Measurements from ENCODE around the gene RPL23.

Gene RPL23

DNA sequence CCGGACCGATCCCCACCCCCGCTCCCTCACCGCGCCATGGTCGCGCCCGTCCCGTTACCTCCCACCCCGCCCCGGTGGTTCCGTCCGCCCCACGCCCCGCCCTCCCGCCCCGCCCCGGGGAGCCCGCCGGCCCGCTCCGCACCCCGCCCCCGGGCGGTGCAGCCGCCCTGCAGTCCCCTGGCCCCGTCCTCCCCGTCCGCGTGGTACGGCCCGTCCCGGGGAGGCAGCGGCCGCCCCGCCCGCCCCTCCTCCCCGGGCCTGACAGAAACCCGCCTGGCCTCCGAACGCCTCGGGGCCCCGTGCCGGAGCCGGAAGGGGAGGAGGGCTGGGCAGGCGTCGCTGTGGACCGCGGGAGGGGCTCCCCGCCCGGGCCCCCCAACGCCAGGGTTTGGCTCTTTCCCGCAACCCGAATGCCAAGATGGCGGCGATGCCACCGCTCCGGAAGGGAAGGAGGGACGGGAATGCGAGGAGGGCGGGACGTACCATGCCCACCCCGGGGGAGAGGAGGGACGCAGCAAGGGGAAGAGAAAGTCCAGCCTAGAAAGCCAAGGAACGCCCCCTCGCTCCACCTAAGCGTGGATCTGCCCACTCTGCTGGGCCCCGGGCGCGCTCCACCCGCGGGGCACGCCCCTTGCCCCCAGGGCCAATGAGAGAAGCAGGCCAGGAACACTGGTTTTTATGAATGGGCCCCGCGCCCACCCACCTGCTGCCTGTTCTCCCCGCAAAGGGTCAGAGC is 53.9 kb downstream of the RPL23 start, which contains the start of gene PIP4K2B:
PIP4K2B (minus strand) TSS at position 56 of the 736 bp plus-strand sequence. CDS start 132 bp downstream, outside the sequence.
- Histone ChIP-seq H3K9ac (ENCODE audit: low read length) (peak within 1 kb of the TSS; percentile 89), H3K4me1 (ENCODE audit: control insufficient read depth, low read depth, low read length) (peaks cover 19% of the 10 kb centered on the region), H3K27me3 (ENCODE audit: control insufficient read depth, insufficient read depth, low read length) (no peaks in the 10 kb centered on the region), H3K9me3 (ENCODE audit: control insufficient read depth, low read depth, low read length) (no peaks in the 10 kb centered on the region), H3K36me3 (ENCODE audit: control insufficient read depth, low read depth, low read length) (peaks cover 36% of the 10 kb centered on the region), H3K27ac (ENCODE audit: low read length) (peak within 1 kb of the TSS; percentile 61), H3K4me3 (ENCODE audit: low read length) (peak within 1 kb of the TSS; percentile 80)

DNA sequence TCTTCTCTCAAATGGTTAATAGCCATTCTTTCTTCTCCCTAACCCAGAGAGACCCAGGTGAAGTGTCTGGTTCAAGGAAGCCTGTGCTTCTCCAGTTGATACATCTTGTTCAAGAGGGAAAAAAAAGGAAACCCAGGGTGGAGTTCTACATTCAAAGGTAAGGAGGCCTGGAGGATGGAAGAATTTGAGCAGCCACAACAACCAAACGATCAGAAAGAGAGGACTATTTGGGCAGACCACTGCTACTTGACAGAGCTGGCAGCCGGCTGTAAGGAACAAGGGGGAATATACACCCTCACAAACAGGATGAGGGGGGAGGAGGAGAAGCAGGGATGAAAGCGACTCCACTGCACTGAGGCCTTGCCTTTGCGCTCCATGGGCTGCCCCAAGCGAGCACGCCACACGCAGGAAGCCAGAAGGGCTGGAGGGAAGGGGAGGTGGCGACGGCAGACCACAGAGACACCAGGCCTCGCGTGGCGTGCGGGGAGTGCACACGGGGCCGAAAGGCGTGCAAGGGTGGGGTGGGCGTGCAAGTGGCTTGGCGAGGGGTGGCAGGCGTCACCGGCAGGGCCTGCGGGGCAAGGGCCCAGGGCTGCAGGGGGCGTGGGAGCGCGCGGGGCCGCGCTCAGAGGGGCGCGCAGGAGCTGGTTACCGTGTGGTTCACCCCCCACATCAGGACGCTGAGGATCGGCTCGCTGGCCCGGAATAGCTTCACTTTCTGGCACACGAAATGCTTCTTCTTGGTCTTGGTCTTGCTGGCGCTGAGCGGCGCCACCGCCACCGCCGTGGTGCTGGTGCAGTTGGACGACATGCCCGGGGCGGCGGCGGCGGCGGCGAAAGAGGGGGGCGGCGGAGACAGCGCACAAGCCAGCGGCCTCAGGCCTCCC is 54.7 kb downstream of the RPL23 start:
- Histone ChIP-seq H3K9me3 (ENCODE audit: control insufficient read depth, low read depth, low read length) (no peaks in the 10 kb centered on the region), H3K9ac (ENCODE audit: low read length) (peak overlapping the region; percentile 81), H3K4me3 (ENCODE audit: low read length) (peak overlapping the region; percentile 69), H3K4me1 (ENCODE audit: control insufficient read depth, low read depth, low read length) (peaks cover 19% of the 10 kb centered on the region), H3K27ac (ENCODE audit: low read length) (no peak overlapping the region), H3K36me3 (ENCODE audit: control insufficient read depth, low read depth, low read length) (peaks cover 32% of the 10 kb centered on the region), H3K27me3 (ENCODE audit: control insufficient read depth, insufficient read depth, low read length) (no peaks in the 10 kb centered on the region)

Data from iPS-18a (cell line).